Osteoblast (primary cell): Measurements from ENCODE around the gene CAST. TPM values are rescaled to one million over a fixed set of nuclear protein-coding genes. Genes with fewer than 3 reads are reported as not detected.

Experiments used
- DNase-seq: peaks from one replicate; pipeline ENCODE4 v3.0.0; 2011; ENCODE audit warnings: low spot score, mixed read lengths; ENCODE audit not compliant: insufficient read length; ENCODE audit errors: missing footprints
- H2AFZ ChIP-seq: 2 replicates; pipeline ENCODE4 v1.6.0; 2011; ENCODE audit warnings: mild to moderate bottlenecking, low read length
- H3K27ac ChIP-seq: 2 replicates; pipeline ENCODE4 v1.5.1; 2011; ENCODE audit warnings: mild to moderate bottlenecking, low read depth, low read length, moderate library complexity
- H3K27me3 ChIP-seq: 2 replicates; pipeline ENCODE4 v1.6.0; 2012; ENCODE audit warnings: mild to moderate bottlenecking, control low read depth, inconsistent platforms, low read length, moderate library complexity; ENCODE audit not compliant: insufficient read depth
- H3K36me3 ChIP-seq: 2 replicates; pipeline ENCODE4 v1.5.1; 2011; ENCODE audit warnings: mild to moderate bottlenecking, low read length, control low read depth, moderate library complexity; ENCODE audit not compliant: insufficient read depth
- H3K4me1 ChIP-seq: 2 replicates; pipeline ENCODE4 v1.5.1; 2011; ENCODE audit warnings: mild to moderate bottlenecking, low read length, control low read depth, moderate library complexity; ENCODE audit not compliant: insufficient read depth
- H3K4me2 ChIP-seq: 2 replicates; pipeline ENCODE4 v1.6.0; 2011; ENCODE audit warnings: mild to moderate bottlenecking, low read length; ENCODE audit not compliant: insufficient read depth
- H3K4me3 ChIP-seq: fragments of 200-600 bp; sonication (generic); 3 replicates; pipeline ENCODE4 v1.5.1; 2012; ENCODE audit warnings: mild to moderate bottlenecking, low read length, inconsistent platforms; ENCODE audit not compliant: insufficient read depth
- H3K79me2 ChIP-seq: 2 replicates; pipeline ENCODE4 v1.6.0; 2012; ENCODE audit warnings: mild to moderate bottlenecking, low read length, control low read depth, inconsistent platforms; ENCODE audit not compliant: insufficient read depth
- H3K9me3 ChIP-seq: 2 replicates; pipeline ENCODE4 v1.5.1; 2011; ENCODE audit warnings: low read depth, low read length, control low read depth
- H4K20me1 ChIP-seq: 2 replicates; pipeline ENCODE4 v1.6.0; 2012; ENCODE audit warnings: mild to moderate bottlenecking, low read length, control low read depth; ENCODE audit not compliant: insufficient read depth
- total RNA-seq: library from RNA; depleted of rRNA; stranded (reverse); fragments of >200 nt; gene quantifications from 2 replicates; pipeline ENCODE4 v1.2.3, GENCODE V29; 2012
- TF ChIP-seq, protein P1 (sequence below): IDR thresholded peaks from 2 replicates; pipeline ENCODE4 v1.5.1; 2011; ENCODE audit warnings: mild to moderate bottlenecking, low read depth, low read length, moderate library complexity; ENCODE audit errors: extremely low read depth

The CAST gene
- total RNA-seq, 1 donor = 278 TPM

DNA sequence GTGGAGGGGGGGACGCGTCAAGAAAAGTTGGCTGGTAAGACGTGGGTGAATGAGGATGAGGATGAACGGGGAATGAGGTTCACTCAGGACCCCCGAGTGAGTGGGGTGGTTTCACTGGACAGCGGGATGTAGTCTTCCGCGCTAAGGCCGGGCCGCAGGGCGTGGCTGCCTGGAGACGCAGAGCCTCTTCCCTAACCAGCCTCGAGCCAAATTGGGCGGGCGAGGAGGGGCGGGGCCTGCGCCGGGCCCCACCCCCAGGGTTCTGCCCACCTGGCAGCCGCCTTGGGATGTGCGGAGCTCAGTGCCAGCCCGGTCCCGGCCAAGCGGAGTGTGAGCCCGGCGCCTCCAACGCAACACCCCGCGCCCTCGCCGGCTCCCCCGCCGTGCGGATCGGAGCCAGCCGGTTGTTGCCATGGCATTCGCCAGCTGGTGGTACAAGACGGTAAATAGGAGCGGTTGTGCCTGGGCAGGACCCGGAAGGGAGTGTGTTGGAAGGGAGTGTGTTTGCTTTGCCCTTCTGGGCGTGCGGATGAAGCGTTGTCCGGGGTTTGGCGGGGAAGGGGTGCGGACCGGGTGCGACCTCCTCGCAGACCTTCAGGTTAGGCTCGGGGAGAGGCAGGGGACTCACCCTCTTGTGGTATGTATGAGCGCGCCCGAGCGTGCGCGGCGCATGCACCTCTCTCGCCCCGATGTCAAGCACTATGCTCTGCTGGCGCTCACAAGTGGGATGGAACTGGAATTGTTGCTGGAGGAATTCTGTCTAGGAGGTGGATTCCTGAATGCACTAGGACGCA, 746 bp downstream of the CAST start:
- Histone ChIP-seq H3K27ac (peak overlapping the region; percentile 79), H3K4me3 (peak overlapping the region; percentile 98), H3K4me1 (peaks cover 11% of the 10 kb centered on the region), H3K4me2 (peak overlapping the region; percentile 98), H3K9me3 (no peaks in the 10 kb centered on the region), H3K27me3 (no peaks in the 10 kb centered on the region), H2AFZ (peak overlapping the region; percentile 88), H4K20me1 (peaks cover 39% of the 10 kb centered on the region), H3K79me2 (peaks cover 53% of the 10 kb centered on the region), H3K36me3 (no peaks in the 10 kb centered on the region)
- TF ChIP-seq, protein P1, sequence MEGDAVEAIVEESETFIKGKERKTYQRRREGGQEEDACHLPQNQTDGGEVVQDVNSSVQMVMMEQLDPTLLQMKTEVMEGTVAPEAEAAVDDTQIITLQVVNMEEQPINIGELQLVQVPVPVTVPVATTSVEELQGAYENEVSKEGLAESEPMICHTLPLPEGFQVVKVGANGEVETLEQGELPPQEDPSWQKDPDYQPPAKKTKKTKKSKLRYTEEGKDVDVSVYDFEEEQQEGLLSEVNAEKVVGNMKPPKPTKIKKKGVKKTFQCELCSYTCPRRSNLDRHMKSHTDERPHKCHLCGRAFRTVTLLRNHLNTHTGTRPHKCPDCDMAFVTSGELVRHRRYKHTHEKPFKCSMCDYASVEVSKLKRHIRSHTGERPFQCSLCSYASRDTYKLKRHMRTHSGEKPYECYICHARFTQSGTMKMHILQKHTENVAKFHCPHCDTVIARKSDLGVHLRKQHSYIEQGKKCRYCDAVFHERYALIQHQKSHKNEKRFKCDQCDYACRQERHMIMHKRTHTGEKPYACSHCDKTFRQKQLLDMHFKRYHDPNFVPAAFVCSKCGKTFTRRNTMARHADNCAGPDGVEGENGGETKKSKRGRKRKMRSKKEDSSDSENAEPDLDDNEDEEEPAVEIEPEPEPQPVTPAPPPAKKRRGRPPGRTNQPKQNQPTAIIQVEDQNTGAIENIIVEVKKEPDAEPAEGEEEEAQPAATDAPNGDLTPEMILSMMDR = no peak
- DNase-seq = peak; percentile 99

DNA sequence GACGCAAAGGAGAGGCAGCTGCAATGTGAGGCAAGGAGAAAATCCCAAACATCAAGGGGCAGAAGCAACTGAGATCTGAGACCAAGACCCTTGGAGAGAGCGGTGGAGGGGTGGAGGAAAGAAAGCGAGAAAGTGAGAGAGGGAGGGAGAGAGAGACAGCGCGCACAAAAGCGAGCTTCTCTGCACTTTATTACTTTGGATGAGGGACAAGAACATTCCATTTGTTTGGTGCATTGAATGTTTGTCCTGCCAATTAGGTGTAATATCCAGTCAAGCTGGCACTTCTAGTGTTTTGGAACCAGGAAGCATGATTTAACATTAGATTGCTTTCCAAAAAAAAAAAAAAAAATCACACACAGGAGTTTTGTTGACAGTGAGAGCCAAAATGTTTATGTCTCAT, 1.4 kb downstream of the CAST start:
- peak overlapping the region; percentile 98 for H3K4me3 ChIP-seq
- H3K27ac ChIP-seq = peak overlapping the region; percentile 79
- peak overlapping the region; percentile 98 for H3K4me2 ChIP-seq
- no peaks in the 10 kb centered on the region for H3K27me3 ChIP-seq
- H3K9me3 ChIP-seq = no peaks in the 10 kb centered on the region
- DNase-seq = no peak
- peaks cover 60% of the 10 kb centered on the region for H3K79me2 ChIP-seq
- H3K36me3 ChIP-seq = no peaks in the 10 kb centered on the region
- H4K20me1 ChIP-seq = peaks cover 40% of the 10 kb centered on the region
- peaks cover 11% of the 10 kb centered on the region for H3K4me1 ChIP-seq
- TF ChIP-seq, protein P1 = no peak
- H2AFZ ChIP-seq = no peak overlapping the region

- Histone ChIP-seq H3K4me2 (no peak overlapping the region), H2AFZ (no peak overlapping the region), H3K79me2 (peaks cover 71% of the 10 kb centered on the region), H3K4me1 (peaks cover 11% of the 10 kb centered on the region), H3K9me3 (no peaks in the 10 kb centered on the region), H3K27me3 (no peaks in the 10 kb centered on the region), H4K20me1 (peaks cover 51% of the 10 kb centered on the region), H3K27ac (no peak overlapping the region), H3K36me3 (no peaks in the 10 kb centered on the region), H3K4me3 (no peak overlapping the region)
- TF ChIP-seq, protein P1 = no peak
- DNase-seq = no peak
Measured at GRCh38 chr5:96664669-96665068, 2.5 kb downstream of the CAST start.

GRCh38 chr5:96668725-96669124, 6.5 kb downstream of the CAST start:
- TF ChIP-seq, protein P1 = no peak
- no peak overlapping the region for H3K27ac ChIP-seq
- no peak for DNase-seq
- H3K9me3 ChIP-seq = no peaks in the 10 kb centered on the region
- H3K36me3 ChIP-seq = no peaks in the 10 kb centered on the region
- H4K20me1 ChIP-seq = peaks cover 58% of the 10 kb centered on the region
- H3K4me1 ChIP-seq = peaks cover under 1% of the 10 kb centered on the region
- H3K4me2 ChIP-seq = no peak overlapping the region
- H3K27me3 ChIP-seq = no peaks in the 10 kb centered on the region
- H3K79me2 ChIP-seq = peaks cover 96% of the 10 kb centered on the region
- no peak overlapping the region for H2AFZ ChIP-seq
- no peak overlapping the region for H3K4me3 ChIP-seq
